Spleen (tissue), 11 donors: ENCODE results near the gene DOCK1. TPM values are rescaled to one million over a fixed set of nuclear protein-coding genes. Genes with fewer than 3 reads are reported as not detected.

ENCODE experiments used
- DNase-seq: peaks from one replicate; pipeline ENCODE4 v3.0.0-alpha.2; 2020
- H3K27ac ChIP-seq, 8 donors: fragments of 200-600 bp; sonication (generic) in 7 of 8; 1 replicate in 4 of 8; 2 replicates in 4 of 8; pipeline versions ENCODE4 v1.5.0 to v1.8.0; 2016 to 2021; ENCODE audit warnings: inconsistent platforms in 4 of 8, mild to moderate bottlenecking in 4 of 8, moderate library complexity in 1 of 8
- H3K27me3 ChIP-seq, 7 donors: fragments of 200-600 bp; sonication (generic) in 6 of 7; replicated peaks in 1 of 7; 1 replicate in 4 of 7; 2 replicates in 3 of 7; pipeline versions ENCODE4 v1.5.0 to v1.8.0; 2016 to 2021; ENCODE audit warnings: inconsistent platforms in 3 of 7, mild to moderate bottlenecking in 1 of 7
- H3K36me3 ChIP-seq, 6 donors: fragments of 200-600 bp; sonication (generic) in 5 of 6; 1 replicate in 4 of 6; 2 replicates in 2 of 6; pipeline versions ENCODE4 v1.5.0 to v1.8.0; 2016 to 2021; ENCODE audit warnings: inconsistent platforms in 2 of 6
- H3K4me1 ChIP-seq, 6 donors: fragments of 200-600 bp; sonication (generic) in 5 of 6; 1 replicate in 3 of 6; 2 replicates in 3 of 6; pipeline versions ENCODE4 v1.5.0 to v1.8.0; 2016 to 2021; ENCODE audit warnings: inconsistent platforms in 3 of 6
- H3K4me3 ChIP-seq, 8 donors: fragments of 200-600 bp; sonication (generic) in 7 of 8; 1 replicate in 4 of 8; 2 replicates in 4 of 8; pipeline versions ENCODE4 v1.5.0 to v1.8.0; 2016 to 2021; ENCODE audit warnings: inconsistent platforms in 4 of 8, mild to moderate bottlenecking in 4 of 8, moderate library complexity in 2 of 8
- H3K9me3 ChIP-seq, 8 donors: fragments of 200-600 bp; sonication (generic) in 7 of 8; 1 replicate in 4 of 8; 2 replicates in 4 of 8; pipeline versions ENCODE4 v1.5.0 to v1.8.0; 2016 to 2021; ENCODE audit warnings: inconsistent platforms in 4 of 8
- CTCF ChIP-seq, 11 experiments: fragments of 200-600 bp in 7 of 11; fragments of 450-650 bp in 4 of 11; sonication (generic) in 4 of 11; IDR thresholded peaks in 8 of 11; conservative IDR thresholded peaks in 3 of 11; 1 replicate in 7 of 11; 2 replicates in 4 of 11; pipeline versions ENCODE4 v1.4.0 to v1.8.0; 2016 to 2021; ENCODE audit warnings: antibody characterized with exemption in 11 of 11, inconsistent platforms in 4 of 11, mild to moderate bottlenecking in 1 of 11
- POLR2A ChIP-seq, 3 donors: fragments of 450-650 bp; IDR thresholded peaks; one replicate each; pipeline ENCODE4 v1.5.1; 2017; ENCODE audit warnings: antibody characterized with exemption in 3 of 3, mild to moderate bottlenecking in 1 of 3
- POLR2AphosphoS5 ChIP-seq, 3 donors: sonication (generic); formaldehyde crosslinking; IDR thresholded peaks; one replicate each; pipeline ENCODE4 v1.5.1; 2017; ENCODE audit warnings: antibody characterized with exemption in 3 of 3
- WGBS, 5 donors: extraction: QIAGEN DNeasy Blood & Tissue Kit in 3 of 5; methylation state at CpG; one replicate each; pipeline versions ENCODE4 v1.1.5 to v1.1.7; 2013 to 2018; 5-methylcytosine and 5-hydroxymethylcytosine counted together
- intact Hi-C: fragments of 100-400 bp; cut with DNase I; formaldehyde crosslinking; loops from one replicate; pipeline ENCODE4 v1.15.0; 2023; ENCODE audit warnings: low total_unique reads
- polyA plus RNA-seq, 3 donors: library from polyadenylated mRNA; stranded (reverse); fragments of 200-250 nt; gene quantifications; one replicate each; pipeline ENCODE4 v1.2.1, GENCODE V29; 2013
- total RNA-seq, 7 donors: library from RNA; depleted of rRNA in 3 of 7; stranded (reverse); fragments of >200 nt in 3 of 7; fragmentation: NEBNext Ultra II Directional in 4 of 7; extraction: Animal tissue kit (Norgen Biotek cat#: 25700) in 4 of 7; gene quantifications; one replicate each; pipeline versions ENCODE4 v1.1.0 to v1.2.1, GENCODE V29; 2016 to 2021
- donor health status: healthy with polysubstance abuse.
- donor health status: DM: no; HTN: no; CAD: no; lungs with moderate emphysema.
- donor health status: DM: no; HTN: no; CAD: no.
- donor health status: Bipolar disorder and iron deficiency.
- donor health status: healthy.
- donor health status: DM: no; HTN: no; CAD: no.
- donor health status: DM: yes; HTN: yes; CAD: no.

DOCK1 gene
- total and polyA plus RNA-seq, 10 donors: 2.2 to 40.5 (median 25.1) TPM

- H3K36me3 ChIP-seq: no peaks in the 10 kb centered on the region
- peak overlapping the region in 2 of 8 donors; percentile 36 to 46 for H3K4me3 ChIP-seq
- H3K27me3 ChIP-seq: peaks cover 0 to 57% (median 17%) of the 10 kb centered on the region in 7 donors
- intact Hi-C loops: no loop called here
- no peak overlapping the region for H3K27ac ChIP-seq
- peaks cover 0 to 27% (median 14%) of the 10 kb centered on the region in 6 donors for H3K4me1 ChIP-seq
- TF ChIP-seq POLR2AphosphoS5 (IDR thresholded peaks at IDR 0.05) (no peak), POLR2A (IDR thresholded peaks at IDR 0.05) (no peak), CTCF (IDR thresholded peaks at IDR 0.05 in 8 of 11, conservative IDR thresholded peaks at IDR 0.05 in 3 of 11) (no peak)
- H3K9me3 ChIP-seq: no peaks in the 10 kb centered on the region
- no peak for DNase-seq
- 31 to 66% (median 52%) methylated on average over 5 of the region's 5 CpGs for WGBS, 5 donors
These were observed 291.9 kb downstream of the DOCK1 start for GRCh38 chr10:127197154-127197432.

- TF ChIP-seq POLR2AphosphoS5 (IDR thresholded peaks at IDR 0.05): no peak
- TF ChIP-seq CTCF (IDR thresholded peaks at IDR 0.05 in 8 of 11, conservative IDR thresholded peaks at IDR 0.05 in 3 of 11): no peak
- no peak for TF ChIP-seq POLR2A (IDR thresholded peaks at IDR 0.05)
- Histone ChIP-seq H3K9me3 (no peaks in the 10 kb centered on the region), H3K4me3 (no peak overlapping the region), H3K27ac (no peak overlapping the region), H3K27me3 (peaks cover 0 to 52% (median 17%) of the 10 kb centered on the region in 7 donors), H3K4me1 (peaks cover 0 to 27% (median 14%) of the 10 kb centered on the region in 6 donors), H3K36me3 (no peaks in the 10 kb centered on the region)
- DNase-seq: no peak
- WGBS, 5 donors: 81 to 95% (median 87%) methylated on average over 5 of the region's 5 CpGs
- intact Hi-C loops: no loop called here
These were observed 293.1 kb downstream of the DOCK1 start for GRCh38 chr10:127198307-127198706.

GRCh38 chr10:127198721-127199120, 293.5 kb downstream of the DOCK1 start:
- DNase-seq: no peak
- Histone ChIP-seq H3K4me1 (peaks cover 0 to 27% (median 14%) of the 10 kb centered on the region in 6 donors), H3K9me3 (no peaks in the 10 kb centered on the region), H3K4me3 (no peak overlapping the region), H3K27me3 (peaks cover 0 to 48% (median 17%) of the 10 kb centered on the region in 7 donors), H3K36me3 (no peaks in the 10 kb centered on the region), H3K27ac (no peak overlapping the region)
- TF ChIP-seq POLR2A (IDR thresholded peaks at IDR 0.05) (no peak), CTCF (IDR thresholded peaks at IDR 0.05 in 8 of 11, conservative IDR thresholded peaks at IDR 0.05 in 3 of 11) (no peak), POLR2AphosphoS5 (IDR thresholded peaks at IDR 0.05) (no peak)
- 71 to 87% (median 81%) methylated on average over 2 of the region's 2 CpGs for WGBS, 5 donors
- intact Hi-C loops: no loop called here

GRCh38 chr10:127200646-127201045, 295.4 kb downstream of the DOCK1 start:
- Histone ChIP-seq H3K27ac (no peak overlapping the region), H3K9me3 (no peaks in the 10 kb centered on the region), H3K4me3 (no peak overlapping the region), H3K27me3 (peaks cover 0 to 31% (median 10%) of the 10 kb centered on the region in 7 donors), H3K36me3 (no peaks in the 10 kb centered on the region), H3K4me1 (peaks cover 0 to 12% (median 5%) of the 10 kb centered on the region in 6 donors)
- WGBS, 5 donors: 93 to 97% (median 95%) methylated on average over 8 of the region's 8 CpGs
- no peak for DNase-seq
- TF ChIP-seq POLR2AphosphoS5 (IDR thresholded peaks at IDR 0.05) (no peak), CTCF (IDR thresholded peaks at IDR 0.05 in 8 of 11, conservative IDR thresholded peaks at IDR 0.05 in 3 of 11) (no peak), POLR2A (IDR thresholded peaks at IDR 0.05) (no peak)
- intact Hi-C loops: no loop called here
